Duodenal mucosa (tissue), 2 donors: ENCODE measurements around the gene CAMK1D.

Experiments
- H3K27ac ChIP-seq: one replicate; pipeline ENCODE4 v1.7.0; 2013; ENCODE audit warnings: low read depth, low read length
- H3K27me3 ChIP-seq, 2 donors: one replicate each; pipeline ENCODE4 v1.7.0; 2013; ENCODE audit warnings: low read length in 2 of 2, control low read depth in 1 of 2; ENCODE audit not compliant: insufficient read depth in 2 of 2, control insufficient read depth in 1 of 2
- H3K36me3 ChIP-seq, 2 donors: one replicate each; pipeline ENCODE4 v1.7.0; 2013; ENCODE audit warnings: low read length in 2 of 2, control low read depth in 1 of 2; ENCODE audit not compliant: insufficient read depth in 2 of 2, control insufficient read depth in 1 of 2
- H3K4me1 ChIP-seq, 2 donors: one replicate each; pipeline ENCODE4 v1.7.0; 2013; ENCODE audit warnings: low read length in 2 of 2, control low read depth in 1 of 2; ENCODE audit not compliant: insufficient read depth in 2 of 2, control insufficient read depth in 1 of 2
- H3K4me3 ChIP-seq, 2 donors: one replicate each; pipeline ENCODE4 v1.7.0; 2013; ENCODE audit warnings: low read length in 2 of 2, low read depth in 1 of 2
- H3K9ac ChIP-seq, 2 donors: one replicate each; pipeline ENCODE4 v1.7.0; 2013; ENCODE audit warnings: low read length in 2 of 2, low read depth in 1 of 2
- H3K9me3 ChIP-seq, 2 donors: one replicate each; pipeline ENCODE4 v1.7.0; 2013; ENCODE audit warnings: low read length in 2 of 2, control low read depth in 1 of 2; ENCODE audit not compliant: control insufficient read depth in 1 of 2

The CAMK1D gene

GRCh38 chr10:12459340-12459739, 110.0 kb downstream of the CAMK1D start:
- Histone ChIP-seq H3K4me1 (peaks cover 5 to 21% of the 10 kb centered on the region in 2 donors), H3K9ac (no peak overlapping the region), H3K9me3 (no peaks in the 10 kb centered on the region), H3K27ac (no peak overlapping the region), H3K4me3 (no peak overlapping the region), H3K27me3 (no peaks in the 10 kb centered on the region), H3K36me3 (no peaks in the 10 kb centered on the region)

GRCh38 chr10:12459762-12460161, 110.4 kb downstream of the CAMK1D start:
- Histone ChIP-seq H3K27me3 (no peaks in the 10 kb centered on the region), H3K36me3 (no peaks in the 10 kb centered on the region), H3K4me1 (peaks cover 5 to 21% of the 10 kb centered on the region in 2 donors), H3K4me3 (no peak overlapping the region), H3K9ac (no peak overlapping the region), H3K27ac (no peak overlapping the region), H3K9me3 (no peaks in the 10 kb centered on the region)

GRCh38 chr10:12463459-12463838, 114.1 kb downstream of the CAMK1D start:
- Histone ChIP-seq H3K9ac (no peak overlapping the region), H3K27me3 (no peaks in the 10 kb centered on the region), H3K4me3 (no peak overlapping the region), H3K27ac (no peak overlapping the region), H3K9me3 (no peaks in the 10 kb centered on the region), H3K4me1 (peaks cover 5 to 8% of the 10 kb centered on the region in 2 donors), H3K36me3 (no peaks in the 10 kb centered on the region)

GRCh38 chr10:12465385-12466136, 116.2 kb downstream of the CAMK1D start:
- no peaks in the 10 kb centered on the region for H3K36me3 ChIP-seq
- H3K9me3 ChIP-seq, result no peaks in the 10 kb centered on the region
- no peak overlapping the region for H3K9ac ChIP-seq
- H3K4me1 ChIP-seq, result peaks cover 5 to 8% of the 10 kb centered on the region in 2 donors
- no peak overlapping the region for H3K27ac ChIP-seq
- no peaks in the 10 kb centered on the region for H3K27me3 ChIP-seq
- no peak overlapping the region for H3K4me3 ChIP-seq

- Histone ChIP-seq H3K36me3 (no peaks in the 10 kb centered on the region), H3K27me3 (no peaks in the 10 kb centered on the region), H3K27ac (no peak overlapping the region), H3K9ac (no peak overlapping the region), H3K9me3 (no peaks in the 10 kb centered on the region), H3K4me3 (no peak overlapping the region), H3K4me1 (peaks cover 5 to 8% of the 10 kb centered on the region in 2 donors)
These were observed 117.5 kb downstream of the CAMK1D start for GRCh38 chr10:12466704-12467305.

GRCh38 chr10:12469345-12469744, 120.0 kb downstream of the CAMK1D start:
- Histone ChIP-seq H3K4me3 (no peak overlapping the region), H3K27ac (no peak overlapping the region), H3K9ac (no peak overlapping the region), H3K4me1 (peaks cover 0 to 6% of the 10 kb centered on the region in 2 donors), H3K9me3 (no peaks in the 10 kb centered on the region), H3K36me3 (no peaks in the 10 kb centered on the region), H3K27me3 (no peaks in the 10 kb centered on the region)

- H3K4me3 ChIP-seq, result no peak overlapping the region
- no peak overlapping the region for H3K9ac ChIP-seq
- no peaks in the 10 kb centered on the region for H3K36me3 ChIP-seq
- H3K27ac ChIP-seq, result no peak overlapping the region
- no peaks in the 10 kb centered on the region for H3K9me3 ChIP-seq
- no peaks in the 10 kb centered on the region for H3K27me3 ChIP-seq
- peaks cover 0 to 6% of the 10 kb centered on the region in 2 donors for H3K4me1 ChIP-seq
These were observed 121.4 kb downstream of the CAMK1D start for GRCh38 chr10:12470719-12471118.

GRCh38 chr10:12471135-12471534, 121.8 kb downstream of the CAMK1D start:
- Histone ChIP-seq H3K27ac (no peak overlapping the region), H3K9ac (no peak overlapping the region)

GRCh38 chr10:12473491-12473890, 124.1 kb downstream of the CAMK1D start:
- Histone ChIP-seq H3K4me3 (no peak overlapping the region), H3K36me3 (no peaks in the 10 kb centered on the region), H3K4me1 (peaks cover 0 to 6% of the 10 kb centered on the region in 2 donors), H3K27ac (no peak overlapping the region), H3K27me3 (no peaks in the 10 kb centered on the region), H3K9me3 (no peaks in the 10 kb centered on the region), H3K9ac (no peak overlapping the region)

More at GRCh38 chr10:12471135-12471534, 121.8 kb downstream of the CAMK1D start:
- Histone ChIP-seq H3K9me3 (no peaks in the 10 kb centered on the region), H3K36me3 (no peaks in the 10 kb centered on the region), H3K27me3 (no peaks in the 10 kb centered on the region), H3K4me3 (no peak overlapping the region), H3K4me1 (peaks cover 0 to 6% of the 10 kb centered on the region in 2 donors)

GRCh38 chr10:12474727-12475412, 125.5 kb downstream of the CAMK1D start:
- H3K9me3 ChIP-seq, result no peaks in the 10 kb centered on the region
- no peak overlapping the region for H3K9ac ChIP-seq
- H3K27ac ChIP-seq, result no peak overlapping the region
- no peaks in the 10 kb centered on the region for H3K36me3 ChIP-seq
- peaks cover 0 to 6% of the 10 kb centered on the region in 2 donors for H3K4me1 ChIP-seq
- no peak overlapping the region for H3K4me3 ChIP-seq
- no peaks in the 10 kb centered on the region for H3K27me3 ChIP-seq
